Peyer's patch (tissue), 4 donors: ENCODE data around the gene DUSP1.

Source experiments
- CTCF ChIP-seq, 6 experiments: fragments of 450-650 bp in 4 of 6; fragments of 200-600 bp in 2 of 6; sonication (generic) in 1 of 6; IDR thresholded peaks; one replicate each; pipeline ENCODE4 v1.5.1; 2017 to 2019; ENCODE audit warnings: antibody characterized with exemption in 6 of 6, mild to moderate bottlenecking in 3 of 6, moderate library complexity in 1 of 6
- POLR2A ChIP-seq, 2 donors: fragments of 450-650 bp; IDR thresholded peaks; one replicate each; pipeline ENCODE4 v1.5.1; 2017; ENCODE audit warnings: antibody characterized with exemption in 2 of 2, mild to moderate bottlenecking in 2 of 2, moderate library complexity in 2 of 2

DNA sequence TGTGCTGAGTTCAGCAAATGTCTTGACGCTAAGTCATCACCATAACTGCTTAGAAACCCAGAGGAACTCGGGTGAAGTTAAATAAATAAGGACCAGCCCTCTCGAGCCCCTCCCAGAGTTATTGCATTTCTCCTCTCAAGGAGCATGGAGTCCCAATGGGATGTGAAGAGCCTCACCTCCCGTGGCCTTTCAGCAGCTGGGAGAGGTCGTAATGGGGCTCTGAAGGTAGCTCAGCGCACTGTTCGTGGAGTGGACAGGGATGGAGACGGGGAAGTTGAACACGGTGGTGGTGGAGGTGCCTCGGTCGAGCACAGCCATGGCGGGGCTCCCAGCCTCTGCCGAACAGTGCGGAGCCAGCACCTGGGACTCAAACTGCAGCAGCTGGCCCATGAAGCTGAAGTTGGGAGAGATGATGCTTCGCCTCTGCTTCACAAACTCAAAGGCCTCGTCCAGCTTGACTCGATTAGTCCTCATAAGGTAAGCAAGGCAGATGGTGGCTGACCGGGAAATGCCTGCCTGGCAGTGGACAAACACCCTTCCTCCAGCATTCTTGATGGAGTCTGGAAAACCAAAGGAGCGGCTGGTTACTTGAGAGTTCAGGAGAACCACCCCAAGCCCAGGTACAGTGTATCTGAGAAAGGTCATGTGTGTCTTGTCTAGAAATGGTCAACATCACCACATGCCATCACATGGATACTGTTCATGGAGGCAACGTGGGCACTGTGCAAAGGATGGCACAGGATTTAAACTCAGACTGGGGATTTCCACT is 2.2 kb downstream of the DUSP1 start:
- no peak for TF ChIP-seq CTCF (IDR thresholded peaks at IDR 0.05)
- TF ChIP-seq POLR2A (IDR thresholded peaks at IDR 0.05), result peak; percentile 10 to 15
